Tibial nerve (tissue), 4 donors: ENCODE data around the gene KCNJ11. TPM values are rescaled to one million over a fixed set of nuclear protein-coding genes. Genes with fewer than 3 reads are reported as not detected.
"Not testable (repeated sequence)": the region's sequence is repeated elsewhere in the genome, so short reads cannot be mapped to it uniquely, and the experiment has no call there.

ENCODE experiments used
- DNase-seq, 2 donors: peaks; one replicate each; pipeline ENCODE4 v3.0.0-alpha.2; 2019; ENCODE audit warnings: low spot score in 2 of 2
- H3K27ac ChIP-seq, 4 donors: fragments of 200-600 bp; sonication (generic) in 3 of 4; one replicate each; pipeline ENCODE4 v1.5.1; 2017 to 2019; ENCODE audit warnings: mild to moderate bottlenecking in 1 of 4
- H3K27me3 ChIP-seq, 2 donors: fragments of 200-600 bp; sonication (generic) in 1 of 2; one replicate each; pipeline versions ENCODE4 v1.5.1 to v1.6.0; 2017 to 2019
- H3K36me3 ChIP-seq, 3 donors: fragments of 200-600 bp; sonication (generic); one replicate each; pipeline ENCODE4 v1.5.1; 2018 to 2019
- H3K4me1 ChIP-seq, 4 donors: fragments of 200-600 bp; sonication (generic) in 3 of 4; one replicate each; pipeline ENCODE4 v1.5.1; 2017 to 2019
- H3K4me3 ChIP-seq, 4 donors: fragments of 200-600 bp; sonication (generic) in 3 of 4; one replicate each; pipeline ENCODE4 v1.5.1; 2017 to 2019; ENCODE audit warnings: mild to moderate bottlenecking in 1 of 4, moderate library complexity in 1 of 4
- H3K9me3 ChIP-seq, 4 donors: fragments of 200-600 bp; sonication (generic) in 3 of 4; one replicate each; pipeline ENCODE4 v1.5.1; 2017 to 2019
- EP300 ChIP-seq, 2 donors: sonication (generic); formaldehyde crosslinking; IDR thresholded peaks; one replicate each; pipeline ENCODE4 v1.6.1; 2017; ENCODE audit warnings: antibody characterized with exemption in 2 of 2, mild to moderate bottlenecking in 1 of 2
- POLR2A ChIP-seq, 2 donors: fragments of 450-650 bp; IDR thresholded peaks; one replicate each; pipeline ENCODE4 v1.6.1; 2017; ENCODE audit warnings: antibody characterized with exemption in 2 of 2, mild to moderate bottlenecking in 2 of 2, moderate library complexity in 2 of 2
- WGBS, 2 donors: methylation state at CpG; one replicate each; pipeline ENCODE4 v1.1.5; 2018; 5-methylcytosine and 5-hydroxymethylcytosine counted together
- total RNA-seq, 4 donors: library from RNA; depleted of rRNA; stranded (reverse); fragments of >200 nt; gene quantifications; one replicate each; pipeline ENCODE4 v1.1.0, GENCODE V29; 2016
- TF ChIP-seq, protein P1 (sequence below), 5 experiments: fragments of 200-600 bp in 3 of 5; fragments of 450-650 bp in 2 of 5; sonication (generic) in 3 of 5; IDR thresholded peaks; one replicate each; pipeline ENCODE4 v1.5.1; 2016 to 2019; ENCODE audit warnings: antibody characterized with exemption in 5 of 5, mild to moderate bottlenecking in 3 of 5, moderate library complexity in 2 of 5

The KCNJ11 gene
- total RNA-seq, 4 donors from 2014 or later: 0.59 to 19.7 (median 3.5) TPM

GRCh38 chr11:17430616-17431015 lies 42.2 kb upstream of the KCNJ11 start:
- H3K36me3 ChIP-seq: no peaks in the 10 kb centered on the region
- no peak overlapping the region for H3K27ac ChIP-seq
- WGBS, 2 donors: 86 to 95% methylated on average over 13 of the region's 13 CpGs
- no peaks in the 10 kb centered on the region for H3K9me3 ChIP-seq
- no peak for DNase-seq
- H3K4me3 ChIP-seq: no peak overlapping the region
- TF ChIP-seq, protein P1, sequence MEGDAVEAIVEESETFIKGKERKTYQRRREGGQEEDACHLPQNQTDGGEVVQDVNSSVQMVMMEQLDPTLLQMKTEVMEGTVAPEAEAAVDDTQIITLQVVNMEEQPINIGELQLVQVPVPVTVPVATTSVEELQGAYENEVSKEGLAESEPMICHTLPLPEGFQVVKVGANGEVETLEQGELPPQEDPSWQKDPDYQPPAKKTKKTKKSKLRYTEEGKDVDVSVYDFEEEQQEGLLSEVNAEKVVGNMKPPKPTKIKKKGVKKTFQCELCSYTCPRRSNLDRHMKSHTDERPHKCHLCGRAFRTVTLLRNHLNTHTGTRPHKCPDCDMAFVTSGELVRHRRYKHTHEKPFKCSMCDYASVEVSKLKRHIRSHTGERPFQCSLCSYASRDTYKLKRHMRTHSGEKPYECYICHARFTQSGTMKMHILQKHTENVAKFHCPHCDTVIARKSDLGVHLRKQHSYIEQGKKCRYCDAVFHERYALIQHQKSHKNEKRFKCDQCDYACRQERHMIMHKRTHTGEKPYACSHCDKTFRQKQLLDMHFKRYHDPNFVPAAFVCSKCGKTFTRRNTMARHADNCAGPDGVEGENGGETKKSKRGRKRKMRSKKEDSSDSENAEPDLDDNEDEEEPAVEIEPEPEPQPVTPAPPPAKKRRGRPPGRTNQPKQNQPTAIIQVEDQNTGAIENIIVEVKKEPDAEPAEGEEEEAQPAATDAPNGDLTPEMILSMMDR (IDR thresholded peaks at IDR 0.05): no peak
- TF ChIP-seq POLR2A (IDR thresholded peaks at IDR 0.05) (no peak), EP300 (IDR thresholded peaks at IDR 0.05) (no peak)
- peaks cover 0 to 26% (median 0%) of the 10 kb centered on the region in 4 donors for H3K4me1 ChIP-seq
- H3K27me3 ChIP-seq: no peaks in the 10 kb centered on the region

DNA sequence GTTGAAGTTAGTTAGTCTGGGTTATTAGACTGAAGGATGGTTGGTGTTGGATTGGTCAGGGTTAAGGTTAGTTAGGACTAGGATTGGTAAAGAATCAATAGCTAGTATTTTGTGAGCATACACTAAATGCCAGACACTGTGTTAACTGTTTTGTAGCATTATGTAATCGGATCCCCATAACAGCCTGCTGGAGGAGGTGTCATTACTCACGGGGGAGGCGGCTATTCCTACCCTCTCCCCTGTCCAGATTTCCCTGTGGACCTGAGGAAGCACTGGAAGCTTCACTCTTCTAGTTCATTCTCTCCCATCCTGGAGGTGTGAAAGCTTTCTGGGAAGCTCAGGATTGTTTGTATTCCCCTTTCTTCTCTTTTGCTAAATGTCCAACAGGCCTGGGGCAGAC lies 40.5 kb upstream of the KCNJ11 start:
- Histone ChIP-seq H3K4me1 (peaks cover 0 to 18% (median 0%) of the 10 kb centered on the region in 4 donors), H3K36me3 (no peaks in the 10 kb centered on the region), H3K4me3 (no peak overlapping the region), H3K27me3 (no peaks in the 10 kb centered on the region), H3K27ac (no peak overlapping the region), H3K9me3 (no peaks in the 10 kb centered on the region)
- no peak for DNase-seq
- WGBS, 2 donors: 62 to 79% methylated on average over 3 of the region's 3 CpGs
- no peak for TF ChIP-seq EP300 (IDR thresholded peaks at IDR 0.05)
- TF ChIP-seq, protein P1 (IDR thresholded peaks at IDR 0.05): no peak
- TF ChIP-seq POLR2A (IDR thresholded peaks at IDR 0.05): no peak

DNA sequence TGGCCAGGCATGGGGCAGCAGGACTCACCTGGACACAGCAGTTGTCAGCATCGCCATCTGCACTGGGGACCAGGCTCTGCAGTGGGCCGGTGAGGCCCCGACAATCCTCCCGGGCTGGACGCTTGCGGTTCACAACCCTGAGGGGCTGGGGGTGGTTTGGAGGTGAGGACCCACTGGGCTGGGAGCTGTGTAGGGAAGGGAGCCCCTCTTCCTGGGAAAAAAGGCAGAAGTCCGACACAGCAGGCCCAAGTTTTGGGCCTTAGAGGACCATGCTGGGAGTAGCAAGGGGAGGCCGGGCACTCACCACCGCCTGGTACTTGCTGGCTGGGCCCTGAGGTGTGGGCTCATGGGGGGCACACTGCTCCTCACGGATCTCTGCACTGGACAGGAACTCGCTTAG lies 39.8 kb upstream of the KCNJ11 start:
- no peak overlapping the region for H3K27ac ChIP-seq
- H3K27me3 ChIP-seq: no peaks in the 10 kb centered on the region
- H3K4me3 ChIP-seq: no peak overlapping the region
- TF ChIP-seq EP300 (IDR thresholded peaks at IDR 0.05): no peak
- peaks cover 0 to 14% (median 0%) of the 10 kb centered on the region in 4 donors for H3K4me1 ChIP-seq
- WGBS, 2 donors: 99 to 100% methylated on average over 8 of the region's 11 CpGs
- H3K9me3 ChIP-seq: no peaks in the 10 kb centered on the region
- no peak for DNase-seq
- no peaks in the 10 kb centered on the region for H3K36me3 ChIP-seq

DNA sequence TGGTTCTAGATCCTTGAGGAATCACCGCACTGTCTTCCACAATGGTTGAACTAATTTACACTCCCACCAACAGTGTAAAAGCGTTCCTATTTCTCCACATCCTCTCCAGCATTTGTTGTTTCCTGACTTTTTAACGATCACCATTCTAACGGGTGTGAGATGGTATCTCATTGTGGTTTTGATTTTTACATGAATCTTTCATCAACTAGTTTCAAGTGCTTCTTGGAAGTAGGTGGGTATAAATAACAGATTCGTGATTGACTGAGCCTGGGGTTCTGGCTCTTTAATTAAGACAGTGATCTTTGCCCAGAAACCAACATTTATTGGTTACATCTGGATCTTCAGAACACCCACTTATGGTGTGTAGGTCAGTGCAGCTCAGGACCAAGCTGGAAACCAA lies 37.8 kb upstream of the KCNJ11 start:
- not testable (repeated sequence) for H3K9me3 ChIP-seq, H3K4me1 ChIP-seq, H3K4me3 ChIP-seq, H3K27ac ChIP-seq, DNase-seq, H3K27me3 ChIP-seq, H3K36me3 ChIP-seq
- WGBS, 2 donors: 67 to 80% methylated on average over 5 of the region's 5 CpGs

DNA sequence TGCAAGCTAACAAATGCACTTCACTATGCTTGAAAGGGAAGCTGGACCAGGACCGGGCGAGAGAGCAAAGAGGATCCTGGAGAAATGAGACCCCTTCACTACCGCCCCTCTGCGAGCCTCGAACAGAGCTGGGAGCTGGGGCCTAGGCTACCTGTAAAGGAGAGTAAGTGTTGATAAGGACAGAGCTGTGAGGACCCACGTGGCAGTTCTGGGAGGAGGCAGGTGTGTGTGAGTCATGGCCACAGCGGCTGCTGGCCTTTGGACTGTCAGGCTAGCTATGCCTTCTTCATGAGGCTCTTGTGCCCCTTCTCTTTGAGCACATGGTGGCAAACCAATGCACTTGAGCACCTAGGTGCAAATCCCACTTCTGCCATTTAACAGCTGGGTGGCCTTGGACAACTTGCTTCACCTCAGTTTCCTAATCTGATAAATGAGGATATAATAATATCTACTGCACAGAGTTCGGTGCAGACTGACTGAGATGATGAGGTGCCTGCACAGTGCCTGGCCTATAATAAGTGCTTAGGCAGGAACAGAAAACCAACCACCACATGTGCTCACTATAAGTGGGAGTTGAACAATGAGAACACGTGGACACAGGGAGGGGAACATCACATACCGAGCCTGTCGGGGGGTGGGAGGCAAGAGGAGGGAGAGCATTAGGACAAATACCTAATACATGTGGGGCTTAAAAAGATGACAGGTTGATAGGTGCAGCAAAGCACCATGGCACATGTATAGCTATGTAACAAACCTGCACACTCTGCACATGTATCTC lies 35.3 kb upstream of the KCNJ11 start:
- no peak overlapping the region for H3K27ac ChIP-seq
- no peaks in the 10 kb centered on the region for H3K36me3 ChIP-seq
- TF ChIP-seq EP300 (IDR thresholded peaks at IDR 0.05): no peak
- no peak for DNase-seq
- WGBS, 2 donors: 75 to 77% methylated on average over 11 of the region's 11 CpGs
- peaks cover 0 to 4% of the 10 kb centered on the region in 2 donors for H3K27me3 ChIP-seq
- no peak overlapping the region for H3K4me3 ChIP-seq
- no peaks in the 10 kb centered on the region for H3K4me1 ChIP-seq
- H3K9me3 ChIP-seq: no peaks in the 10 kb centered on the region

DNA sequence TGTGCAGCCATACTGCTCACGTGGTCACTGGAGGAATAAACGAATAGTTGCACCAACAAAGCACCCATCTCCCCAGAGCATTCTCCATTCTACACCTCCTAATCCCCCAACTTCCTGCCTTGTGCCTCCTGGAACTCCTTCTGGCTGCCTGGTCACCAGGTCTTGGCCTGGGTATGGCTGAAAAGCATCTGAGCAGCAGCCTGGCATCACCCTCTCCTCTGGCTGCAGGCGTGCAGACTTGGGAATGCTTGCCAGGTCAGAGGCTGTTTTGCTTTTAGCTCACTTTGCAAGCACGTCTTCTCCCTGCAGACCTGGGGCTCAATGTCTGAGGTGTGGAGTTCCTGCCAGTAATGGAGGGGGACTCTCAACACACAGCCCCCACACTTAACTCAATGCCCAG lies 33.3 kb upstream of the KCNJ11 start:
- 53 to 63% methylated on average over 4 of the region's 4 CpGs for WGBS, 2 donors

More for the DNA sequence above, 33.3 kb upstream of the KCNJ11 start:
- no peaks in the 10 kb centered on the region for H3K4me1 ChIP-seq
- H3K27me3 ChIP-seq: peaks cover 0 to 4% of the 10 kb centered on the region in 2 donors
- no peak for DNase-seq
- no peak overlapping the region for H3K4me3 ChIP-seq
- no peaks in the 10 kb centered on the region for H3K36me3 ChIP-seq
- no peaks in the 10 kb centered on the region for H3K9me3 ChIP-seq
- TF ChIP-seq, protein P1 (IDR thresholded peaks at IDR 0.05): no peak
- no peak for TF ChIP-seq EP300 (IDR thresholded peaks at IDR 0.05)
- TF ChIP-seq POLR2A (IDR thresholded peaks at IDR 0.05): no peak
- no peak overlapping the region for H3K27ac ChIP-seq
